HG03175 (cell line): ENCODE results near the gene DZIP1L.
"Not testable (repeated sequence)": the region's sequence is repeated elsewhere in the genome, so short reads cannot be mapped to it uniquely, and the experiment has no call there.

Source experiments
- ATAC-seq: cut with Tn5 transposase; IDR thresholded peaks from one replicate; pipeline ENCODE4 v1.9.1; 2021; ENCODE audit warnings: mild to moderate bottlenecking, moderate library complexity; ENCODE audit not compliant: unreplicated experiment

The DZIP1L gene, protein sequence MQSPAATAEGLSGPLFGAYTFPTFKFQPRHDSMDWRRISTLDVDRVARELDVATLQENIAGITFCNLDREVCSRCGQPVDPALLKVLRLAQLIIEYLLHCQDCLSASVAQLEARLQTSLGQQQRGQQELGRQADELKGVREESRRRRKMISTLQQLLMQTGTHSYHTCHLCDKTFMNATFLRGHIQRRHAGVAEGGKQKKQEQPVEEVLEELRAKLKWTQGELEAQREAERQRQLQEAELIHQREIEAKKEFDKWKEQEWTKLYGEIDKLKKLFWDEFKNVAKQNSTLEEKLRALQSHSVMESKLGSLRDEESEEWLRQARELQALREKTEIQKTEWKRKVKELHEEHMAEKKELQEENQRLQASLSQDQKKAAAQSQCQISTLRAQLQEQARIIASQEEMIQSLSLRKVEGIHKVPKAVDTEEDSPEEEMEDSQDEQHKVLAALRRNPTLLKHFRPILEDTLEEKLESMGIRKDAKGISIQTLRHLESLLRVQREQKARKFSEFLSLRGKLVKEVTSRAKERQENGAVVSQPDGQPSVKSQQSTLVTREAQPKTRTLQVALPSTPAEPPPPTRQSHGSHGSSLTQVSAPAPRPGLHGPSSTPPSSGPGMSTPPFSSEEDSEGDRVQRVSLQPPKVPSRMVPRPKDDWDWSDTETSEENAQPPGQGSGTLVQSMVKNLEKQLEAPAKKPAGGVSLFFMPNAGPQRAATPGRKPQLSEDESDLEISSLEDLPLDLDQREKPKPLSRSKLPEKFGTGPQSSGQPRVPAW

GRCh38 chr3:138114988-138115971, at the start of gene DZIP1L:
Gene DZIP1L, minus strand, starts transcription at chr3:138115608. Its CDS starts 11,637 bp downstream, at chr3:138103971.
- ATAC-seq, result peak; percentile 82

DNA sequence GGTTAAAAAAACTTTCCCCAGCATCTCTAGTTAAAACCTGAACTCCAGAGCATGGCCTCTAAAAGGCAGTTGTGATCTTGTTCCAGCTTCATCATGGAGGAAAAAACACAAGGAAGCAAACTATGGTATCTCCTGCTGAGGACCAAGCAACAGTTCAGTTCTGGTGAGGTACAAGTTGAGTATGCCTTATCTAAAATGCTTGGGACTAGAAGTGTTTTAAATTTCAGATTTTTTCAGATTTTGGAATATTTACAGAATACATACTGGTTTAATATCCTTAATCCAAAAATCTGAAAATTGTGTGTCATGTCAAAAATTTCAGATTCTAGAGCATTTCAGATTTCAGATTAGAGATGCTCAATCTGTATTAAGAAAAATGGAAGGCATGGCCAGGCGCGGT, 49.7 kb upstream of the DZIP1L start:
- no peak for ATAC-seq

GRCh38 chr3:138157743-138158142, 42.3 kb upstream of the DZIP1L start:
- no peak for ATAC-seq

- no peak for ATAC-seq
These were observed 39.1 kb upstream of the DZIP1L start for GRCh38 chr3:138154534-138154933.

- no peak for ATAC-seq
These were observed 33.1 kb upstream of the DZIP1L start for GRCh38 chr3:138148503-138148902.

- not testable (repeated sequence) for ATAC-seq
These were observed 26.8 kb upstream of the DZIP1L start for GRCh38 chr3:138142181-138142580.

- ATAC-seq, result no peak
These were observed 25.5 kb upstream of the DZIP1L start for GRCh38 chr3:138140940-138141339.

DNA sequence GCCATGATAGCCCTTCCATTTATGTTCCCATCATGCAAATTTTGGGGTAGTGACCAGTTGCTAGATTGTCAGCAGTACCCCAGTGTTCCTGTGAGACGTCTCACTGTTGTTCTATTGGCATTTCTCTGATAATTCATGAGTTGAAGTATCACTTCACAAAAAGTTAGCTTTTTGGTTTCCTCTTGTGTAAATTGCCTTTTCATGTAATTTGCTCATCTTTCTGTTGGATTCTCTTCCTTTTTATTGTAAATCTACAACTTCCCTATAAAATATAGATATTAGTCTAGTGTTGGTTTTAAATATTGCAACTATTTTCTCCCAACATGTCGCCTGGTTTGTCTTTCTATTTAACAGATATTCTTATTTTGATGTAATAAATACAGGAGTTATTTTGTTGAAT, 24.3 kb upstream of the DZIP1L start:
- no peak for ATAC-seq

GRCh38 chr3:138137861-138138260, 22.5 kb upstream of the DZIP1L start:
- no peak for ATAC-seq

DNA sequence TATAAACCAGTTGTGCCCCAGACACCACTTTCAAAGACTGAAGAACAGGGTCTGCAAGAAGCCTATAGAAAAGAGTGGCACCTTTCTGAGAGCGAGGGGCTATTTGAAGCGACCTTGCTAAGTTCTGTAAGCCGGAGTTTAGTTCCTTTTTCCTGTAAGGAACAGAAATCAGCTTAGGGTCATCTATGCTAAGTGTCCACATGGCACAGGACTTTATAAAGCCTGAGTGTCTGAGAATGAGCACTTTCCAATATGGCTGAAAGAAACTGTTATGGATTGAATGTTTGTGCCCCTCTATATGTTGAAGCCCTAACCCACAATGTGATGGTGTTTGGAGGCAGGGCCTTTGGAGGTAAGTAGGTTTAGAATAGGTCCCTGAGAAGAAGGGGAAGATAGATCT, 20.8 kb upstream of the DZIP1L start:
- no peak for ATAC-seq

GRCh38 chr3:138135833-138136194, 20.4 kb upstream of the DZIP1L start:
- no peak for ATAC-seq

DNA sequence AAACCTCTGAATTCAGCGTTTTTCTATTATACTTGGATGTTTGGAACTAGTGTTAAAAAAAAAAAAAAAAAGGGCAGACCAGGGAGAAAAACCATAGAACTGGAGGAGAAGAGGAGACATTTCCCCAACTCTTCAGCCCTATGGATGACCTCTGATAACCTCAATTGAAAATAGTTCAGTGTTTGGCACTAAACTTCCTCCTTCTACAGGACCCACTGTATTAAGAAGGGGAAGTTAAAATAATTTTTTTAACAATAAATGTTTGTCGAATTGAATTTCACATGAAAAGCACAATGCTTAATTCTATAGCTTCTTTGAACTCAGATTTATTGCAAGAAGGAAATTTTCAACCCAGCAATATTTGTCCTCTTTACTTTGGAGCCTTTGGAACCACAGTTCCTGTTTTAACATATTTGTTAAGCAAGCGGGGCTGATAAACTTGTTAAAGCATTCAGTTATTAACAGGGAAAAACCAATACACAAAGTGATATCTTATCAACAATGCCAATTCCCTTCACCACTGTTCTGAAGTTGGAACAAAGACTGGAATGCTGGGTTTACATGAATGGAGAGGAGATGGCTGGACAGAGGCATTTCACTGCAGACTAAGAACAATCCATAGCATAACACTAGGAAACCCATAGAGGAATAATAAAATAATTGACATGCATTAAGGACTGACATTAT, 19.9 kb upstream of the DZIP1L start:
- ATAC-seq, result no peak

- no peak for ATAC-seq
These were observed 16.8 kb upstream of the DZIP1L start, which contains the start of gene A4GNT for GRCh38 chr3:138132239-138132638. Gene A4GNT, minus strand, starts transcription at chr3:138132390. Its CDS starts 1,134 bp downstream, at chr3:138131256.

- ATAC-seq, result no peak
These were observed 12.4 kb upstream of the DZIP1L start for GRCh38 chr3:138127636-138128365.

- no peak for ATAC-seq
These were observed 10.3 kb upstream of the DZIP1L start for GRCh38 chr3:138125548-138126221.

DNA sequence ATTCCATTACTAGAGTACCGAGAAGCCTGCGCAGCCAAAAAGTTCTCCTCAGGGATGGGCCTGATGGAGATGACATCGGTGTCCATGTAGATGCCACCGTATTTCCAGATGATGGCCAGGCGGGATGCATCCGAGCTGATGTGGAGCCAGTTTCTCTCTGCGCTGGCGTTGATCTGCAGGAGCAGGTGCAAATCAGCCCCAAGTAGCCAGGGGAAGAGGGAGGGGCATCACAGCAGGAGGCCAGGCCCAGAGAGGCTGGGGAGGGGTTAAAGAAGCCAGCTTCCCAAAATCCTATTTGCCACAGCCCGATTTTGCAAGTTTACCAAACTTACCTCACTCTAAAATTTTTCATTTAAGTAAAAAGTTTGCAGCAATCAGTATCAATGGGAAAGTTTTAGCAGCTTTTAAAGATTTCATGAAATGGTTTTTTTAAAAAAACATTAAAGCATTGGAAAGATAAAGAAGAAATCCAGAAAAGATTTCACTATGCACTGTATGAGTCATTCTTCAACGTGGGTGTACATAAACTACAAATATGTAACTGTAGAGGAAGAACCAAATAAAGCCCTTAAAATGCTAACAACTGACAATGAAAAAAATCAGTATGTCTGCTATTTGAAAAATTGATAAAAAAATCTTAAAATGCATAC, 9.4 kb upstream of the DZIP1L start:
- no peak for ATAC-seq

DNA sequence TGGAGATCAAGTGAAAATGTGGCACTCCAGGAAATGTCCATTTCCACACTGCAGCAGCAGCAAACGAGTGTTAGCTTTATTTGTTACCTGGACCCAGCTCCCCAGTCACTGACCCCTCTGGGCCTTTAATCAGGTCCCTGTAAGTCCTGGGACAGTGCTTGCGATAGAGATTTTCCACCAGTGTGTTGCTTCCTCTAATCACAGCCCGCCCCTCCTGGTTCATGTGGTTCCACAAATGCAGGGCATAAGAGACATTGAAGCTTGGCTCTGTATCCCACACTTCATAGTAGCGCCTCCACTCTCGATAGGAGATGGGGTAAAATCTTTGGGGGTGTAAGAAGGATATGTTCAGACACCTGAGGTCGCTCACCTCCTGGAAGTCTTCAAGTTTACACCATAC, 8.8 kb upstream of the DZIP1L start:
- ATAC-seq, result no peak

- no peak for ATAC-seq
These were observed 4.0 kb upstream of the DZIP1L start for GRCh38 chr3:138119423-138119766.
